Sigmoid colon (tissue), 4 donors: ENCODE measurements around the gene PKP1.

Source experiments
- EP300 ChIP-seq, 4 donors: sonication (generic); formaldehyde crosslinking; IDR thresholded peaks; one replicate each; pipeline ENCODE4 v1.6.1; 2017; ENCODE audit warnings: antibody characterized with exemption in 4 of 4
- POLR2A ChIP-seq, 2 donors: fragments of 450-650 bp; IDR thresholded peaks; one replicate each; pipeline ENCODE4 v1.6.1; 2016; ENCODE audit warnings: antibody characterized with exemption in 2 of 2, mild to moderate bottlenecking in 2 of 2, moderate library complexity in 2 of 2

DNA sequence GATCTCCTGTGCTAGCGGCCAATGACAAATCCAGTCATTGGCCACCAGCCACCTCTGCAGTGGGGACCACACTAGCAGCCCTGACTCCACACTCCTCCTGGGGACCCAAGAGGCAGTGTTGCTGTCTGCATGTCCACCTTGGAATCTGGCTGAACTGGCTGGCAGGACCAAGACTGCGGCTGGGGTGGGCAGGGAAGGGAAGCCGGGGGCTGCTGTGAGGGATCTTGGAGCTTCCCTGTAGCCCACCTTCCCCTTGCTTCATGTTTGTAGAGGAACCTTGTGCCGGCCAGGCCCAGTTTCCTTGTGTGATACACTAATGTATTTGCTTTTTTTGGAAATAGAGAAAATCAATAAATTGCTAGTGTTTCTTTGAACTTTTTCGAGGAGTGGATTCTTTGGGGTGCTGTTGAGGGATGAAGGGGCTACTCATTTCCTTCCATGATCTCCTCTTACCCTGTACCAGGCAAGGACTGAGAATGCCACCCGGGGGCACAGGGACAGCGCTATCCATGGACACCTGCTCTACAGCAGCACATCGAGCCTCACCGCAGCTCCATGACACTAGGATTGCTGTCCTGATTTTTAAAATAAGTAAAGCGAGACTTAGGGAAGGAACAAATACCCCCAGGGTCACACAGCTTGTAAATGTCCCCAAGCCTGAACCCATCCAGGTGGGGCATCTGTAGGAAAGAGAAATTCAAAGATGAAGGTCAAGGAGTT is 49.5 kb downstream of the PKP1 start:
- TF ChIP-seq POLR2A (IDR thresholded peaks at IDR 0.05), result no peak
- TF ChIP-seq EP300 (IDR thresholded peaks at IDR 0.05), result no peak
